HepG2 (cell line): ENCODE measurements around the gene IFNA4. TPM values are rescaled to one million over a fixed set of nuclear protein-coding genes. Genes with fewer than 3 reads are reported as not detected.
"Not testable (repeated sequence)": the region's sequence is repeated elsewhere in the genome, so short reads cannot be mapped to it uniquely, and the experiment has no call there.

Experiments
- ATAC-seq: fragments of 200-7000 bp; cut with Tn5 transposase; 3 replicates; pipeline ENCODE4 v1.9.1; 2020; ENCODE audit warnings: mild to moderate bottlenecking, moderate library complexity
- BruUV-seq: library from RNA; stranded (reverse); fragments of 400-500 nt; replicated peaks from 2 replicates; lab custom pipeline; 2021; lab: Mats Ljungman, UMichigan
- CTCF ChIA-PET: fragments of 300-600 bp; formaldehyde crosslinking; extraction: SDS; loops from one replicate; lab custom pipeline; 2021; ENCODE audit warnings: low total read pairs, inconsistent platforms, low intra/inter-chr PET ratio; lab: Yijun Ruan, JAX
- POLR2A ChIA-PET: fragments of 350-600 bp; sonication (Branson Sonifier 250); formaldehyde crosslinking; loops from one replicate; lab custom pipeline; 2020; ENCODE audit warnings: antibody characterized with exemption, inconsistent platforms; lab: Yijun Ruan, JAX
- DNase-seq: peaks from one replicate; pipeline ENCODE4 v3.0.0-alpha.2; 2015; ENCODE audit warnings: low spot score
- FAIRE-seq: peaks from 3 replicates; lab custom pipeline; 2011; peaks lifted over from hg19 to GRCh38; lab: Jason Lieb, UNC
- H2AFZ ChIP-seq: one replicate; pipeline ENCODE4 v1.6.1; 2011; ENCODE audit warnings: low read length, inconsistent platforms
- H3K27ac ChIP-seq: fragments of 300-600 bp; 3 replicates; pipeline ENCODE4 v1.8.0; 2011; ENCODE audit warnings: mixed run types, mild to moderate bottlenecking, mixed read lengths, low read length, inconsistent platforms; ENCODE audit not compliant: insufficient read depth; ENCODE audit errors: extremely low read length
- H3K27me3 ChIP-seq, 2 experiments: fragments of 200-600 bp in 1 of 2; 2 replicates in 1 of 2; 3 replicates in 1 of 2; pipeline versions ENCODE4 v1.6.0 to v1.8.0; 2011; ENCODE audit warnings: low read length in 2 of 2, mild to moderate bottlenecking in 2 of 2, moderate library complexity in 2 of 2, inconsistent platforms in 1 of 2; ENCODE audit not compliant: insufficient read depth in 2 of 2, control insufficient read depth in 1 of 2
- H3K36me3 ChIP-seq, 2 experiments: fragments of 200-600 bp in 1 of 2; replicated peaks in 1 of 2; 2 replicates in 1 of 2; 3 replicates in 1 of 2; pipeline versions ENCODE4 v1.5.1 to v1.8.0; 2011; ENCODE audit warnings: low read length in 2 of 2, inconsistent platforms in 1 of 2; ENCODE audit not compliant: insufficient read depth in 2 of 2, control insufficient read depth in 1 of 2
- H3K4me1 ChIP-seq: 2 replicates; pipeline ENCODE4 v1.5.1; 2012; ENCODE audit warnings: low read length, inconsistent platforms; ENCODE audit not compliant: insufficient read depth
- H3K4me2 ChIP-seq: 2 replicates; pipeline ENCODE4 v1.6.0; 2011; ENCODE audit warnings: low read depth, low read length, inconsistent platforms
- H3K4me3 ChIP-seq, 3 experiments: fragments of 200-600 bp in 1 of 3; sonication (generic), shearing (Covaris generic) in 1 of 3; replicated peaks in 1 of 3; 2 replicates each; pipeline ENCODE4 v1.5.1; 2011 to 2016; ENCODE audit warnings: low read length in 3 of 3, inconsistent platforms in 2 of 3, low read depth in 2 of 3, mild to moderate bottlenecking in 2 of 3, control low read depth in 1 of 3, mixed read lengths in 1 of 3; ENCODE audit not compliant: insufficient read depth in 1 of 3
- H3K79me2 ChIP-seq: one replicate; pipeline ENCODE4 v1.6.1; 2011; ENCODE audit warnings: low read length, inconsistent platforms; ENCODE audit not compliant: insufficient read depth
- H3K9ac ChIP-seq: 2 replicates; pipeline ENCODE4 v1.6.0; 2011; ENCODE audit warnings: mild to moderate bottlenecking, low read depth, low read length, inconsistent platforms; ENCODE audit not compliant: insufficient read depth
- H3K9me3 ChIP-seq: 2 replicates; pipeline ENCODE4 v1.5.1; 2012; ENCODE audit warnings: mild to moderate bottlenecking, low read length
- H4K20me1 ChIP-seq: 2 replicates; pipeline ENCODE4 v1.6.0; 2011; ENCODE audit warnings: inconsistent platforms, mild to moderate bottlenecking, low read length, moderate library complexity; ENCODE audit not compliant: insufficient read depth
- STAG1 ChIP-seq: sonication (generic); formaldehyde crosslinking; IDR thresholded peaks from 2 replicates; pipeline ENCODE4 v1.4.0; 2020; ENCODE audit warnings: missing genetic modification reagents
- WGBS: methylation state at CpG from one replicate; pipeline ENCODE4 v1.1.6; 2017; ENCODE audit warnings: low lambda C conversion rate; 5-methylcytosine and 5-hydroxymethylcytosine counted together
- in situ Hi-C: cut with HindIII; loops from 2 replicates; pipeline ENCODE4 v1.10.0; 2017; ENCODE audit warnings: low pct_unique_long_range_greater_than_20kb; ENCODE audit not compliant: extremely low pct_ligation_motif_present
- intact Hi-C: fragments of 100-400 bp; cut with micrococcal nuclease; formaldehyde crosslinking; loops from one replicate; pipeline ENCODE4 v1.10.0; 2022; ENCODE audit not compliant: unreplicated experiment
- polyA plus RNA-seq, 8 experiments: library from polyadenylated mRNA; depleted of rRNA in 3 of 8; stranded (reverse) in 7 of 8; unstranded in 1 of 8; fragments of >200 nt; fragmentation: Illumina TruSeq in 4 of 8; extraction: Trizol in 4 of 8; gene quantifications; 2 replicates each; pipeline versions ENCODE4 v1.2.1 to v1.2.3, GENCODE V29; 2011 to 2016; ENCODE audit warnings: low read depth in 4 of 8, missing spikeins in 1 of 8, mixed read lengths in 1 of 8; ENCODE audit not compliant: insufficient read depth in 1 of 8
- total RNA-seq, 5 experiments: library from RNA; depleted of rRNA; stranded (reverse); fragments of >200 nt; fragmentation: Illumina TruSeq; extraction: Trizol; gene quantifications; 2 replicates each; pipeline ENCODE4 v1.2.3, GENCODE V29; 2016; ENCODE audit warnings: low read depth in 1 of 5
- TF ChIP-seq, protein P1 (sequence below): sonication (generic); formaldehyde crosslinking; IDR thresholded peaks from 2 replicates; pipeline ENCODE4 v1.5.0; 2020; ENCODE audit warnings: mild to moderate bottlenecking, missing genetic modification reagents, moderate library complexity

Gene IFNA4
- total and polyA plus RNA-seq, 2 of the 13 experiments (the other 11 are each of a cell fraction or from before 2014, with no cell fraction given), result not detected

DNA sequence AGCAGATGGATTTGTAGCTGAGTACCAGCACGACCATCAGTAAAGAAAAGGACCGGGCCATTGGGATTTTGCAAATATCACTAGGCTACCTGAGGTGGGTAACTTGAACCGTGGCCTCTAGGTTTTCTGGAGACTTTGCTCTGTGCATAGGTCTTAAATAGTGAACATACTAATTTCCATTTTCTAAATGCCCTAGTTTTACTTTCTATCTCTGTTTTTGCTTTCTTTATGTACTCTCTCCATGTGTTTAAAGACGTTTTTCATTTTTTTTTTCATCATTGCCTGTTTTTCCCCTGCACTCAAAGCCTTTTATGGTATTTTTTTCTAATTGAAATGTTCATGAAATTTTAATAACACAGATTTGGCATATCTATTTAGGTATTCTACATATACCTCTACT is 14.7 kb upstream of the IFNA4 start, which contains the start of gene IFNA7:
IFNA7 (minus strand) TSS at position 101 of the 400 bp plus-strand sequence; CDS start at position 61, 40 bp downstream.
- H3K27me3 ChIP-seq, CTCF ChIA-PET, H3K4me1 ChIP-seq, POLR2A ChIA-PET, ATAC-seq, FAIRE-seq, DNase-seq, H3K4me2 ChIP-seq, H4K20me1 ChIP-seq, H3K79me2 ChIP-seq, H3K27ac ChIP-seq, H3K36me3 ChIP-seq, intact Hi-C loops, H3K9me3 ChIP-seq, H3K4me3 ChIP-seq, in situ Hi-C loops, H2AFZ ChIP-seq, H3K9ac ChIP-seq, BruUV-seq: not testable (repeated sequence)
- WGBS, result 0% methylated on average over 4 of the region's 4 CpGs

DNA sequence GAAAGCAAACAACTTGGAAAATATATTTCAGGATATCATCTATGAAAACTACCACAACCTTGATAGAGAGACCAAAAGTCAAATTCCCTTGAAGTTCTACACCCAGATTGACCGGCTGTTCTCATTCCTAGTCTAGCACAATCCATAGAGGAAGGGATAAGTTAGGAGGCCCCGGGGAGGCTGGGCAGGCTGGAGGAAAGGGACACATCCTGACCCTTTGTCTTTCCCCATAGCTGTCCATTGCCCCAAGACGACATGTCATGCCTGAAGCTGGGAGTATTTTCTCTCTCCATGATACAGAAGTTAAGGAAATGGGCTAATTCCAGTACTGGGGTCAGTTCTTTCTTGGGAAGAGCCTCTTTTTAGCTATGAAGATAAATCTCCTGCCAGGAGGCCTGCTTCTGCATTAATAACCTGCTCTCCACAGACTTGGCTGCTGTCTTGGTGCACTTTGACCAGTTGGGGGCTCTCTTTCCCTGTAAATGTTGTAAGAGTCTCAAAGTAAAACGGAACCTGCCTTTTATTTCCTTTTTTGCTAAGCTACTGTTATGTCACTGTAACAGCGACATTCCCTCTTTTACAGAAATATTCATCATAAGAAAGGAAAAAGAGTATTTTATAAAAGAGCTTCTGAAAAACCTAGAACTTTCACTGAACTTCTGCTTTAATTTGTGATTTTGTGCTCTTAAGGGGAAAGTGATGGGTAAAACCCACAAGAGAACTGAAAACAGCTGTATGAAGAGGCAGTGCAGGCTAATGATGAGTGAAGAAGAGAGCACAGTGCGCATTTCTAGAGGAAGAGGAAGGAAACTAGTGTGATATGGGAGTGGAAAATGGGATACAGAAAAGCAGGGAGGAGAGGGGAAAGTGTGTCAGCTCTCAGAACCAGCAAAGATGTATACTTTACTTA is 7.7 kb upstream of the IFNA4 start:
- H3K9ac ChIP-seq, H3K79me2 ChIP-seq, H3K27ac ChIP-seq, H2AFZ ChIP-seq, POLR2A ChIA-PET, H3K4me1 ChIP-seq, H3K4me3 ChIP-seq, BruUV-seq, H3K4me2 ChIP-seq, H3K27me3 ChIP-seq, H4K20me1 ChIP-seq, H3K36me3 ChIP-seq, H3K9me3 ChIP-seq: not testable (repeated sequence)
- FAIRE-seq (peak; percentile 74), DNase-seq (peak; percentile 6), ATAC-seq (peak; percentile 92)
- in situ Hi-C loops, result loop anchor here (25.0 kb wide), 1 partner anchor 592 kb away; no protein-coding TSS in a partner anchor
- intact Hi-C loops, result loop anchor here (2.0 kb wide), 1 partner anchor 594 kb away; no protein-coding TSS in a partner anchor
- peak; percentile 35 for TF ChIP-seq STAG1
- TF ChIP-seq, protein P1, sequence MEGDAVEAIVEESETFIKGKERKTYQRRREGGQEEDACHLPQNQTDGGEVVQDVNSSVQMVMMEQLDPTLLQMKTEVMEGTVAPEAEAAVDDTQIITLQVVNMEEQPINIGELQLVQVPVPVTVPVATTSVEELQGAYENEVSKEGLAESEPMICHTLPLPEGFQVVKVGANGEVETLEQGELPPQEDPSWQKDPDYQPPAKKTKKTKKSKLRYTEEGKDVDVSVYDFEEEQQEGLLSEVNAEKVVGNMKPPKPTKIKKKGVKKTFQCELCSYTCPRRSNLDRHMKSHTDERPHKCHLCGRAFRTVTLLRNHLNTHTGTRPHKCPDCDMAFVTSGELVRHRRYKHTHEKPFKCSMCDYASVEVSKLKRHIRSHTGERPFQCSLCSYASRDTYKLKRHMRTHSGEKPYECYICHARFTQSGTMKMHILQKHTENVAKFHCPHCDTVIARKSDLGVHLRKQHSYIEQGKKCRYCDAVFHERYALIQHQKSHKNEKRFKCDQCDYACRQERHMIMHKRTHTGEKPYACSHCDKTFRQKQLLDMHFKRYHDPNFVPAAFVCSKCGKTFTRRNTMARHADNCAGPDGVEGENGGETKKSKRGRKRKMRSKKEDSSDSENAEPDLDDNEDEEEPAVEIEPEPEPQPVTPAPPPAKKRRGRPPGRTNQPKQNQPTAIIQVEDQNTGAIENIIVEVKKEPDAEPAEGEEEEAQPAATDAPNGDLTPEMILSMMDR (CRISPR knock-in tag), result peak; percentile 56
- CTCF ChIA-PET, result interaction anchor here (0.7 kb wide), 1 partner anchor 594 kb away, joined by 3 read pairs; no protein-coding TSS in a partner anchor
- WGBS, result 16% methylated on average over 5 of the region's 6 CpGs
